ENCODE results near the gene RRP15.

- TF ChIP-seq CTCF (IDR thresholded peaks at IDR 0.05) = no peak
- no peak for TF ChIP-seq REST (IDR thresholded peaks at IDR 0.05; ENCODE audit: insufficient read depth in 1 of 2, low read depth in 2 of 2, low read length in 1 of 2)
- TF ChIP-seq POLR2AphosphoS5 (IDR thresholded peaks at IDR 0.05; ENCODE audit: low read depth, low read length) = no peak
Observed at GRCh38 chr1:218368686-218369085, 83.6 kb downstream of the RRP15 start.

Data from Panc1 (cell line).